Left renal pelvis (tissue), 4 donors: Measurements from ENCODE around the gene COX20. TPM values are rescaled to one million over a fixed set of nuclear protein-coding genes. Genes with fewer than 3 reads are reported as not detected.

Experiments
- DNase-seq, 4 donors: peaks; one replicate each; pipeline ENCODE4 v3.0.0-alpha.2; 2013; ENCODE audit warnings: low read depth in 4 of 4, low spot score in 3 of 4
- polyA plus RNA-seq, 4 donors: library from polyadenylated mRNA; unstranded; fragments of 120-200 nt; gene quantifications; one replicate each; pipeline ENCODE4 v1.2.1, GENCODE V29; 2013; ENCODE audit not compliant: insufficient read length in 4 of 4

Gene COX20
- polyA plus RNA-seq, 4 donors = 63.0 to 125 (median 116) TPM

- DNase-seq = no peak
These were observed 14.8 kb downstream of the COX20 start for GRCh38 chr1:244850099-244850852.

- no peak for DNase-seq
These were observed 15.4 kb downstream of the COX20 start for GRCh38 chr1:244850896-244851295.

- no peak for DNase-seq
These were observed 16.2 kb downstream of the COX20 start for GRCh38 chr1:244851546-244852231.

- no peak for DNase-seq
These were observed 17.2 kb downstream of the COX20 start for GRCh38 chr1:244852694-244853093.

- no peak for DNase-seq
These were observed 18.7 kb downstream of the COX20 start for GRCh38 chr1:244854166-244854565.

GRCh38 chr1:244854865-244855578 is 19.6 kb downstream of the COX20 start:
- DNase-seq = no peak

- DNase-seq = no peak
These were observed 22.3 kb downstream of the COX20 start for GRCh38 chr1:244857761-244858160.

- DNase-seq = no peak
These were observed 22.9 kb downstream of the COX20 start for GRCh38 chr1:244858357-244858756.

- no peak for DNase-seq
These were observed 24.6 kb downstream of the COX20 start for GRCh38 chr1:244860078-244860477.

GRCh38 chr1:244860914-244861610 is 25.6 kb downstream of the COX20 start:
- DNase-seq = no peak

GRCh38 chr1:244861683-244862082 is 26.2 kb downstream of the COX20 start:
- no peak for DNase-seq

- no peak for DNase-seq
These were observed 26.9 kb downstream of the COX20 start for GRCh38 chr1:244862354-244862698.

GRCh38 chr1:244862699-244863490 is 27.4 kb downstream of the COX20 start:
- DNase-seq = peak; percentile 74 to 86 (median 84)

- peak in 1 of 4 donors; percentile 26 for DNase-seq
These were observed 28.2 kb downstream of the COX20 start for GRCh38 chr1:244863491-244864252.

- DNase-seq = peak; percentile 94 to 95 (median 94)
These were observed 29.0 kb downstream of the COX20 start, which contains the start of gene HNRNPU for GRCh38 chr1:244864253-244865027. Gene HNRNPU, minus strand, starts transcription at chr1:244864543. Its CDS starts 236 bp downstream, at chr1:244864307.

GRCh38 chr1:244865028-244865371 is 29.5 kb downstream of the COX20 start:
- no peak for DNase-seq

GRCh38 chr1:244865820-244866219 is 30.4 kb downstream of the COX20 start:
- DNase-seq = no peak

GRCh38 chr1:244866355-244866754 is 30.9 kb downstream of the COX20 start:
- DNase-seq = no peak
